Measurements from ENCODE around the gene COL13A1. TPM values are rescaled to one million over a fixed set of nuclear protein-coding genes. Genes with fewer than 3 reads are reported as not detected.

COL13A1 gene
- total and polyA plus RNA-seq, 2 of the 8 experiments (the other 6 are each of a cell fraction or from before 2014, with no cell fraction given), result 2.6 to 5.2 TPM

DNA sequence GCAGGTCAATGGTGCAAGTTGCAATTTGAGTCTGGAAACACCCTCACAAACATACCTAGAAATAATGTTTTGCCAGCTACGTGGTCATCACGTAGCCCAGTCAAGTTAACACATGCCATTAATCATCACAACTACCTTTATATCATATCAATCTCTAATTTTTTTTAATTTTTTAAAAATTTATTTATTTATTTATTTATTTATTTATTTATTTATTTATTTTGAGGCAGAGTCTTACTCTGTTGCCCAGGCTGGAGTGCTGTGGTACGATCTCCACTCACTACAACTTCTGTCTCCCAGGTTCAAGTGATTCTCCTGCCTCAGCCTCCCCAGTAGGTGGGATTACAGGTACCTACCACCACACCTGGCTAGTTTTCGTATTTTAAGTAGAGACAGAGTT lies 198.6 kb downstream of the COL13A1 start:
- no peaks in the 10 kb centered on the region for H3K9me3 ChIP-seq (ENCODE audit: insufficient read depth in 2 of 2, low read depth in 1 of 2, low read length in 1 of 2)
- no peaks in the 10 kb centered on the region for H3K23me2 ChIP-seq (ENCODE audit: low read depth, low read length)
- no peaks in the 10 kb centered on the region for H3K79me2 ChIP-seq (ENCODE audit: control insufficient read depth in 1 of 2, insufficient read depth in 2 of 2, low read length in 2 of 2)
- no peak overlapping the region for H2BK5ac ChIP-seq (ENCODE audit: low read depth, low read length)
- no peak overlapping the region for H3K27ac ChIP-seq (ENCODE audit: low read depth, low read length)
- no peak overlapping the region for H3K14ac ChIP-seq (ENCODE audit: insufficient read length)
- CTCF ChIA-PET (ENCODE audit: partially characterized antibody), result interaction anchor here (0.8 to 1.4 kb wide), 2 partner anchors 71 to 116 kb away, joined by 3 to 4 read pairs; no protein-coding TSS in a partner anchor
- H3K4me1 ChIP-seq (replicated peaks in 1 of 4; ENCODE audit: control insufficient read depth in 3 of 4, insufficient read depth in 4 of 4, low read length in 3 of 4), result no peaks in the 10 kb centered on the region
- H3K36me3 ChIP-seq (ENCODE audit: control insufficient read depth in 2 of 4, insufficient read depth in 4 of 4, low read length in 3 of 4), result no peaks in the 10 kb centered on the region
- no peak overlapping the region for H2AFZ ChIP-seq (ENCODE audit: low read length)
- WGBS, 2 experiments (ENCODE audit: extremely low coverage in 1 of 2, insufficient coverage in 1 of 2, insufficient read length in 1 of 2, insufficient replicate concordance in 2 of 2, low coverage in 1 of 2, low lambda C conversion rate in 2 of 2, missing lambda C conversion rate in 1 of 2), result 84% methylated on average over 4 of the region's 4 CpGs; no CpG with 5 or more reads in 1 of the 2 experiments
- H4K91ac ChIP-seq (replicated peaks; ENCODE audit: insufficient read length, low read length), result no peak overlapping the region
- H3K4ac ChIP-seq (replicated peaks; ENCODE audit: insufficient read length, low read depth, low read length), result no peak overlapping the region
- no peak overlapping the region for H3K4me2 ChIP-seq (ENCODE audit: insufficient read depth in 1 of 2, low read depth in 2 of 2, low read length in 2 of 2)
- no peak for DNase-seq (ENCODE audit: low read depth in 1 of 2, low spot score in 2 of 2)
- no peak for FAIRE-seq
- no peaks in the 10 kb centered on the region for H3K27me3 ChIP-seq (replicated peaks in 1 of 4; ENCODE audit: control insufficient read depth in 3 of 4, extremely low read depth in 1 of 4, insufficient read depth in 3 of 4, low read length in 3 of 4)
- no peak overlapping the region for H3K4me3 ChIP-seq (ENCODE audit: extremely low read depth in 1 of 4, insufficient read depth in 2 of 4, low read depth in 3 of 4, low read length in 4 of 4)
- no peak overlapping the region for H3K9ac ChIP-seq (replicated peaks in 1 of 4; ENCODE audit: extremely low read depth in 1 of 4, low read depth in 3 of 4, low read length in 3 of 4)
- H2AK5ac ChIP-seq (ENCODE audit: low read depth, low read length), result no peak overlapping the region
- H2BK15ac ChIP-seq (ENCODE audit: low read length), result no peak overlapping the region
- H4K20me1 ChIP-seq (replicated peaks in 1 of 2; ENCODE audit: control insufficient read depth in 1 of 2, insufficient read depth in 2 of 2, low read length in 2 of 2), result no peaks in the 10 kb centered on the region
- H3K56ac ChIP-seq (replicated peaks; ENCODE audit: insufficient read length, low read depth, low read length), result no peak overlapping the region
- POLR2A ChIA-PET (ENCODE audit: partially characterized antibody), result no interaction called here
- no peak for TF ChIP-seq TAF7 (optimal IDR thresholded peaks at IDR 0.05; ENCODE audit: borderline replicate concordance, low read depth, low read length)
- no peak for TF ChIP-seq SIRT6 (IDR thresholded peaks at IDR 0.05; ENCODE audit: low read length)
- TF ChIP-seq RXRA (IDR thresholded peaks at IDR 0.05; ENCODE audit: insufficient read depth, low read depth, low read length), result no peak
- no peak for TF ChIP-seq GTF2F1 (IDR thresholded peaks at IDR 0.05; ENCODE audit: borderline replicate concordance, low read depth, low read length)
- no peak for TF ChIP-seq CTBP2 (IDR thresholded peaks at IDR 0.05; ENCODE audit: borderline replicate concordance, insufficient read depth, insufficient read length, low read length)
- no peak for TF ChIP-seq YY1 (IDR thresholded peaks at IDR 0.05; ENCODE audit: low read depth, low read length)
- H2BK20ac ChIP-seq (ENCODE audit: low read length), result no peak overlapping the region
- no peaks in the 10 kb centered on the region for H3K79me1 ChIP-seq (ENCODE audit: low read depth, low read length)
- H3K23ac ChIP-seq (ENCODE audit: insufficient read length), result no peak overlapping the region
- no peak overlapping the region for H2BK12ac ChIP-seq (ENCODE audit: low read depth, low read length)
- H3K18ac ChIP-seq (ENCODE audit: extremely low read depth, low read length), result no peak overlapping the region
- no peak overlapping the region for H4K8ac ChIP-seq (ENCODE audit: extremely low read depth, insufficient read depth, low read length)
- H2BK120ac ChIP-seq (replicated peaks; ENCODE audit: low read depth, low read length), result no peak overlapping the region
- no peak overlapping the region for H4K5ac ChIP-seq (ENCODE audit: insufficient read length, low read depth, low read length)

Measured in H1 (cell line).